GM21423 (cell line): Measurements from ENCODE around the gene OR2T34.
A peak's percentile ranks its signal among the peaks of the same experiment; 100 is the strongest.
"Not testable (repeated sequence)": the region's sequence is repeated elsewhere in the genome, so short reads cannot be mapped to it uniquely, and the experiment has no call there.

ENCODE experiments used
- ATAC-seq: cut with Tn5 transposase; IDR thresholded peaks from one replicate; pipeline ENCODE4 v1.9.1; 2021; ENCODE audit warnings: mild to moderate bottlenecking, moderate library complexity; ENCODE audit not compliant: unreplicated experiment

Gene OR2T34

DNA sequence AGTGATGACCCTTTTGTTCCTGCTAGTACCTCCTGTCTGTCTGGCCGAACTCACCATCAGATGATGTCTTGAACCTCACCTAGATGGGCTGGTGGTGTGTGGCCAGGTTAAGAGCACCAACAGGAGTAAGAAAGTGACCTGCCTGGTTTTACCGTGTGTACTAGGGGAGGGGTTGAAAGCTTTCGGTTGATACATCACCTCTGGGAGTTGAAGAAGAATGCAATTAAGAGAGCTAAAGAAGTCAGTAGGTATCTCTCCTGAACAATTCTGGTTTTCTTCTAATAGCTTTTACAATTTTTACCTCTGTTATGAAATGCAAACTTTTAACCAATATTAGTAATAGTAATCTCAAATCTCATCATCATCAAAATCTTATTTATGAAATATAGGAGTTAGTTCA lies 11.9 kb downstream of the OR2T34 start, which contains the start of gene OR2T29:
OR2T29 (minus strand) TSS at position 101 of the 400 bp plus-strand sequence. CDS start 3,281 bp downstream, outside the sequence.
- not testable (repeated sequence) for ATAC-seq

- ATAC-seq, result not testable (repeated sequence)
Observed at GRCh38 chr1:248551027-248551426, 23.5 kb downstream of the OR2T34 start.

GRCh38 chr1:248547383-248547782 lies 27.2 kb downstream of the OR2T34 start:
- not testable (repeated sequence) for ATAC-seq

DNA sequence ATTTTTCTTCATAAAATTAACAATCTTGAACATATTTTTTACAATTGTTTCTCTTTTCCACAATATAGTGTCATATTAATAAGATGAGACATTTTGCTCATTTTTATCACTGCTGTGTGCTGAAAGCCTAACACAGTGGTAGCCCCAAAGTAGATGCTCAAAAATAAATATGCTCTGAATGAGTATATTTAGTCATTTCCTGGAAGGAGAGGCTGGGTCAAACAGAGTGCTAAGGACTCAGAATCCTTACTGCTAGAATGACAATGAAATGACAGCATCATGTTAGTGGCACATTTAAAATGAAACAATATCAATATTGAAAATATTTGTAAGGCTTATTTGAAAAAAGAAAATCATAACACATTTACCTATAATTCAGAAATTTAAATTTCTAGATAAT lies 37.1 kb downstream of the OR2T34 start:
- ATAC-seq, result peak; percentile 64
